Loucy (cell line): ENCODE results near the gene BZW2.

Experiments used
- H2AFZ ChIP-seq: fragments of 200-600 bp; sonication (generic); 2 replicates; pipeline ENCODE4 v1.6.0; 2016; ENCODE audit warnings: antibody characterized with exemption, mild to moderate bottlenecking, low read length, moderate library complexity
- H3F3A ChIP-seq: fragments of 200-600 bp; 2 replicates; pipeline ENCODE4 v1.6.0; 2016; ENCODE audit warnings: antibody characterized with exemption, low read depth, mild to moderate bottlenecking
- H3K27me3 ChIP-seq: fragments of 200-600 bp; sonication (generic); 2 replicates; pipeline ENCODE4 v1.6.1; 2014; ENCODE audit warnings: low read length, mild to moderate bottlenecking; ENCODE audit not compliant: insufficient read depth, poor library complexity, severe bottlenecking
- H3K36me3 ChIP-seq: fragments of 200-600 bp; sonication (generic); 2 replicates; pipeline ENCODE4 v1.6.1; 2016; ENCODE audit warnings: low read length; ENCODE audit not compliant: insufficient read depth
- H3K4me1 ChIP-seq: fragments of 200-600 bp; sonication (generic); 2 replicates; pipeline ENCODE4 v1.5.1; 2014; ENCODE audit warnings: low read length, mild to moderate bottlenecking; ENCODE audit not compliant: insufficient read depth, poor library complexity, severe bottlenecking
- H3K4me2 ChIP-seq: fragments of 200-600 bp; sonication (generic); 2 replicates; pipeline ENCODE4 v1.6.0; 2014; ENCODE audit warnings: antibody characterized with exemption, low read length, low read depth, mild to moderate bottlenecking; ENCODE audit not compliant: poor library complexity, severe bottlenecking
- H3K4me3 ChIP-seq: fragments of 200-600 bp; sonication (generic); 2 replicates; pipeline ENCODE4 v1.5.1; 2014; ENCODE audit warnings: low read length, mild to moderate bottlenecking, mixed read lengths; ENCODE audit not compliant: poor library complexity, severe bottlenecking
- H3K79me2 ChIP-seq: fragments of 200-600 bp; sonication (generic); 2 replicates; pipeline ENCODE4 v1.6.1; 2014; ENCODE audit warnings: low read length; ENCODE audit not compliant: insufficient read depth
- H3K9ac ChIP-seq: fragments of 200-600 bp; sonication (generic); 2 replicates; pipeline ENCODE4 v1.6.0; 2014; ENCODE audit warnings: mild to moderate bottlenecking, low read depth, low read length, moderate library complexity; ENCODE audit not compliant: poor library complexity, severe bottlenecking
- H3K9me2 ChIP-seq: fragments of 200-600 bp; sonication (generic); replicated peaks from 2 replicates; pipeline ENCODE4 v1.6.1; 2016; ENCODE audit warnings: low read depth, low read length, mixed read lengths
- H3K9me3 ChIP-seq: fragments of 200-600 bp; sonication (generic); 2 replicates; pipeline ENCODE4 v1.6.1; 2014; ENCODE audit warnings: mild to moderate bottlenecking, antibody characterized with exemption, low read length, low read depth; ENCODE audit not compliant: insufficient read depth
- H4K20me1 ChIP-seq: fragments of 200-600 bp; sonication (generic); 2 replicates; pipeline ENCODE4 v1.6.0; 2014; ENCODE audit warnings: antibody characterized with exemption, low read length, mild to moderate bottlenecking; ENCODE audit not compliant: insufficient read depth, poor library complexity, severe bottlenecking
- EZH2phosphoT487 ChIP-seq: fragments of 200-600 bp; IDR thresholded peaks from 2 replicates; pipeline ENCODE4 v1.6.1; 2018; ENCODE audit warnings: antibody characterized with exemption, mild to moderate bottlenecking, moderate library complexity, borderline replicate concordance
- TF ChIP-seq, protein P1 (sequence below): fragments of 200-600 bp; sonication (generic); conservative IDR thresholded peaks from 2 replicates; pipeline ENCODE4 v1.5.1; 2014; ENCODE audit warnings: mild to moderate bottlenecking, antibody characterized with exemption, low read length

BZW2 gene

DNA sequence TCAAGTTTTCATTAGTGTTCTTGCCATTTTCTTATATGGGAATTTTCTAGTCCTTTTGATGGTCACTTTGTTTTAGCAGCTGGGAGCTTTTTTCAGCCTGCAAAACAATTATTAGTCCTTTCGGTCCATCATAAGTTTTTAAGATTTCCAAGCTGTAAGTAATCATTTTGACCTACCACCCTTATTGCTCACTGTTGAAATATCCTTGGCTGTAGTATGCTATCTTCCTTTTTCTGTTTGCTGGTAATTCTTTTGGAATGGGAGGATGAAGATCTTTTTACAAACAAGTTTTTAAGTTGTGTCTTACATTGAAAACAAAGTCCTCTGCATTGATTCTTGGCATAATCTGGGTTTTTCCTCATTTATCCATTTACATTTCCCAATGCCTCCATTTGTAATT lies 24.0 kb downstream of the BZW2 start:
- Histone ChIP-seq H3K4me3 (no peak overlapping the region), H3K4me1 (peaks cover 9% of the 10 kb centered on the region), H3K27me3 (no peaks in the 10 kb centered on the region), H3K9ac (no peak overlapping the region), H3F3A (no peaks in the 10 kb centered on the region), H3K36me3 (peaks cover 69% of the 10 kb centered on the region), H3K9me2 (no peaks in the 10 kb centered on the region), H2AFZ (no peak overlapping the region), H3K4me2 (no peak overlapping the region), H4K20me1 (peaks cover 19% of the 10 kb centered on the region), H3K9me3 (no peaks in the 10 kb centered on the region), H3K79me2 (peaks cover 62% of the 10 kb centered on the region)
- TF ChIP-seq EZH2phosphoT487: no peak
- TF ChIP-seq, protein P1, sequence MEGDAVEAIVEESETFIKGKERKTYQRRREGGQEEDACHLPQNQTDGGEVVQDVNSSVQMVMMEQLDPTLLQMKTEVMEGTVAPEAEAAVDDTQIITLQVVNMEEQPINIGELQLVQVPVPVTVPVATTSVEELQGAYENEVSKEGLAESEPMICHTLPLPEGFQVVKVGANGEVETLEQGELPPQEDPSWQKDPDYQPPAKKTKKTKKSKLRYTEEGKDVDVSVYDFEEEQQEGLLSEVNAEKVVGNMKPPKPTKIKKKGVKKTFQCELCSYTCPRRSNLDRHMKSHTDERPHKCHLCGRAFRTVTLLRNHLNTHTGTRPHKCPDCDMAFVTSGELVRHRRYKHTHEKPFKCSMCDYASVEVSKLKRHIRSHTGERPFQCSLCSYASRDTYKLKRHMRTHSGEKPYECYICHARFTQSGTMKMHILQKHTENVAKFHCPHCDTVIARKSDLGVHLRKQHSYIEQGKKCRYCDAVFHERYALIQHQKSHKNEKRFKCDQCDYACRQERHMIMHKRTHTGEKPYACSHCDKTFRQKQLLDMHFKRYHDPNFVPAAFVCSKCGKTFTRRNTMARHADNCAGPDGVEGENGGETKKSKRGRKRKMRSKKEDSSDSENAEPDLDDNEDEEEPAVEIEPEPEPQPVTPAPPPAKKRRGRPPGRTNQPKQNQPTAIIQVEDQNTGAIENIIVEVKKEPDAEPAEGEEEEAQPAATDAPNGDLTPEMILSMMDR: no peak

DNA sequence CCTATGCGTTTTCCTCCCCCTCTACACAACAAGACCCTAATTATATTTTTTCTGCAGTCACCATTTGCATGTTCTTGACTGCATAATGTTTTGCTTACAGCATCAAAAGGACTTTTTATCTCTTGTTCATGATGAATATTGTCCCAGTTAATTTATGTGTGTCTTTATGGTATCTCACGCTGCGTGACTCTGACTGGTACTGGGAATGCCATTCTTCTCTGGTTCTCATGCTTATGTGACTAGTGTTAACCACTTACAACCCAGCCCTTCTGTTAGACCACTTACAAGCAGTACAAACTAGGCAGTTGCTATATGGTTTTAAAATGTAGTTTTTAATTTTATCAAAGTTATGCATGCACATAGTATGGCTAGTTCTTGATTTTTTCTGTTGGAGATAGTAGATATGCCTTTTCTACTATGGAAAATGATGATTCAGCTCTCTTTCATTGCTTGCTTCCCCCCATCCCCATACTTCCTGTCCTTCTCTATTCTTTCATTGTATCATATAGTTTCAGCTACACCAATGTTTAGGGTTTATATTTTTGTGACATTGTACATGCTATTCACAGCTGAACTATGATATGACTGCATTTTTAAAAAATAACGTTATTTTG lies 24.9 kb downstream of the BZW2 start:
- Histone ChIP-seq H3K27me3 (no peaks in the 10 kb centered on the region), H3K4me1 (peaks cover 9% of the 10 kb centered on the region), H3K4me3 (no peak overlapping the region), H3K79me2 (peaks cover 55% of the 10 kb centered on the region), H4K20me1 (peaks cover 18% of the 10 kb centered on the region), H3K9me2 (no peaks in the 10 kb centered on the region), H3K4me2 (no peak overlapping the region), H3F3A (no peaks in the 10 kb centered on the region), H3K9ac (no peak overlapping the region), H3K36me3 (peaks cover 72% of the 10 kb centered on the region), H2AFZ (no peak overlapping the region), H3K9me3 (no peaks in the 10 kb centered on the region)
- no peak for TF ChIP-seq EZH2phosphoT487
- TF ChIP-seq, protein P1: no peak

DNA sequence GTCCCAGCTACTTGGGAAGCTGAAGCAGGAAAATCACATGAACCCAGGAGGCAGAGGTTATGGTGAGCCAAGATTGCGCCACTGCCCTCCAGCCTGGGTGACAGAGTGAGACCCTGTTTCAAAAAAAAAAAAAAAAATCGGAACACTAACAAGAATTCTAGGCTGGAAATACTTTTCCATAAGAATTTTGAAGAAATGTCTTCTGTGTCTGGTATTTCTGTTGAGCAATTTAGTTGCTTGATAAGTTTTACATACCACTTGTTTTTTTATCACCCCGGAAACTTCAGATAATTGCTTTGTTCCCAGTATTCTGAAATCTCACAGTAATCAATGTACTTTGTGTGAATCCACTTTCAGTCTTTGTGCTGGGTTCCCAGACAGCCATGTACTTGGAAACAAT lies 25.8 kb downstream of the BZW2 start:
- TF ChIP-seq, protein P1: no peak
- no peak for TF ChIP-seq EZH2phosphoT487
- Histone ChIP-seq H3K4me2 (no peak overlapping the region), H3K27me3 (no peaks in the 10 kb centered on the region), H3K9me3 (no peaks in the 10 kb centered on the region), H3F3A (no peaks in the 10 kb centered on the region), H3K9me2 (no peaks in the 10 kb centered on the region), H2AFZ (no peak overlapping the region), H3K4me1 (peaks cover 9% of the 10 kb centered on the region), H3K9ac (no peak overlapping the region), H3K79me2 (peaks cover 55% of the 10 kb centered on the region), H3K4me3 (no peak overlapping the region), H4K20me1 (peaks cover 18% of the 10 kb centered on the region), H3K36me3 (peaks cover 78% of the 10 kb centered on the region)
